ENCODE data around the gene B3GALT2. TPM values are rescaled to one million over a fixed set of nuclear protein-coding genes. Genes with fewer than 3 reads are reported as not detected.
A peak's percentile ranks its signal among the peaks of the same experiment; 100 is the strongest.

The B3GALT2 gene
- total and polyA plus RNA-seq, 10 of the 15 experiments (the other 5 are each of a cell fraction or from before 2014, with no cell fraction given) = 0.10 to 0.25 (median 0.14) TPM; not detected in 7

DNA sequence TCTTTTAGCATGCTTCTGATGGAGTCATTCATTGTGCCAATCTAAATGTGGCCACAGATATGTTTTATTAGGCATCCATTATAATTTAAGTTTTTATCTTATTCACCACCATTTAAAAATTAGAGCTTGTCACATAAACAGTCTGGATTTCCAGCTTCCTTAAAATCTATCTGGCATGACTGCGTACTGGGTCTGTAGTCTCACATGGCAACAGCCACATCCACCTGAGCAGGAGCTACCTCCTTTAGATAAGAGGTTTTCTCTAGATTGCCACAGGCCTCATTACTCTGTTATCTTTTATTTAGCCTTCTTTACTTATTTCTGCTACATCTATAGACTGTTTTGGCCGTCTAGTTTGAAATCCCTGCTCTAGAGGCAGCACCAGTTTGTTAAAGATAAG, 29.1 kb downstream of the B3GALT2 start:
- ChIA-PET POLR2A (no interaction called here), RAD21 (ENCODE audit: unreplicated experiment) (interaction anchor here (1.9 kb wide), 1 partner anchor 31 kb away, joined by 7 read pairs; no protein-coding TSS in a partner anchor), CTCF (interaction anchor here (0.8 to 1.8 kb wide), 3 partner anchors 26 to 684 kb away, joined by 3 to 5 read pairs (median 3); no protein-coding TSS in a partner anchor), SMC1A (ENCODE audit: uncharacterized antibody, unreplicated experiment) (interaction anchor here (0.9 to 1.8 kb wide), 2 partner anchors 20 to 26 kb away, joined by 4 read pairs; no protein-coding TSS in a partner anchor)
- Histone ChIP-seq H3K27me3 (replicated peaks in 1 of 2; ENCODE audit: control insufficient read depth in 2 of 2, insufficient read depth in 2 of 2, low read length in 1 of 2) (no peaks in the 10 kb centered on the region), H2AFZ (ENCODE audit: control insufficient read depth, low read depth, low read length) (no peak overlapping the region), H3K79me2 (ENCODE audit: control insufficient read depth, insufficient read depth, low read length) (no peaks in the 10 kb centered on the region), H3K4me2 (ENCODE audit: control insufficient read depth, insufficient read depth) (no peak overlapping the region), H3K9me3 (replicated peaks; ENCODE audit: control insufficient read depth, insufficient read depth, low read length) (no peaks in the 10 kb centered on the region), H3K36me3 (ENCODE audit: control insufficient read depth in 2 of 2, insufficient read depth in 2 of 2, low read length in 1 of 2) (peaks cover 0 to 4% of the 10 kb centered on the region in 2 experiments; a peak in 2 of 4 replicates), H3K27ac (ENCODE audit: control insufficient read depth, insufficient read depth) (no peak overlapping the region), H3K4me3 (no peak overlapping the region), H4K20me1 (ENCODE audit: control insufficient read depth, insufficient read depth) (no peaks in the 10 kb centered on the region), H3K9ac (ENCODE audit: control insufficient read depth, insufficient read depth, low read length) (no peak overlapping the region), H3K4me1 (ENCODE audit: control insufficient read depth, insufficient read depth, low read length) (no peaks in the 10 kb centered on the region)
- 96% methylated on average over 2 of the region's 2 CpGs for WGBS (ENCODE audit: insufficient coverage, insufficient replicate concordance, low lambda C conversion rate, missing lambda C conversion rate)
- TF ChIP-seq FOXM1 (IDR thresholded peaks at IDR 0.05; ENCODE audit: low read depth, low read length) (no peak), MAX (IDR thresholded peaks at IDR 0.05; ENCODE audit: low read depth, low read length) (no peak), IRF5 (IDR thresholded peaks at IDR 0.05; ENCODE audit: borderline replicate concordance) (no peak), POLR2A (IDR thresholded peaks at IDR 0.05; ENCODE audit: low read depth, low read length) (no peak)
- DNase-seq (ENCODE audit: low read depth, low spot score) = no peak
- ATAC-seq = no peak
- no TSS peak for BruUV-seq (replicated peaks)
- intact Hi-C loops (cut with micrococcal nuclease; ENCODE audit: unreplicated experiment) (no loop called here), in situ Hi-C loops (cut with MboI) (no loop called here)
- no peak for FAIRE-seq

- no peaks in the 10 kb centered on the region for H4K20me1 ChIP-seq (ENCODE audit: control insufficient read depth, insufficient read depth)
- no peaks in the 10 kb centered on the region for H3K27me3 ChIP-seq (replicated peaks in 1 of 2; ENCODE audit: control insufficient read depth in 2 of 2, insufficient read depth in 2 of 2, low read length in 1 of 2)
- no peak overlapping the region for H3K4me2 ChIP-seq (ENCODE audit: control insufficient read depth, insufficient read depth)
- H3K79me2 ChIP-seq (ENCODE audit: control insufficient read depth, insufficient read depth, low read length) = no peaks in the 10 kb centered on the region
- H3K27ac ChIP-seq (ENCODE audit: control insufficient read depth, insufficient read depth) = no peak overlapping the region
- ATAC-seq (no peak), DNase-seq (ENCODE audit: low read depth, low spot score) (no peak), FAIRE-seq (peak; percentile 57)
- H3K9me3 ChIP-seq (replicated peaks; ENCODE audit: control insufficient read depth, insufficient read depth, low read length) = no peaks in the 10 kb centered on the region
- CTCF ChIA-PET = interaction anchor here (1.1 to 1.8 kb wide), 2 partner anchors 27 to 684 kb away, joined by 3 to 5 read pairs; no protein-coding TSS in a partner anchor
- intact Hi-C loops (cut with micrococcal nuclease; ENCODE audit: unreplicated experiment) = no loop called here
- no peak overlapping the region for H3K4me3 ChIP-seq
- in situ Hi-C loops (cut with MboI) = no loop called here
- H3K36me3 ChIP-seq (ENCODE audit: control insufficient read depth in 2 of 2, insufficient read depth in 2 of 2, low read length in 1 of 2) = peaks cover 0 to 5% of the 10 kb centered on the region in 2 experiments; a peak in 2 of 4 replicates
- H2AFZ ChIP-seq (ENCODE audit: control insufficient read depth, low read depth, low read length) = no peak overlapping the region
- H3K4me1 ChIP-seq (ENCODE audit: control insufficient read depth, insufficient read depth, low read length) = no peaks in the 10 kb centered on the region
- POLR2A ChIA-PET = no interaction called here
- BruUV-seq (replicated peaks) = no TSS peak
- no peak overlapping the region for H3K9ac ChIP-seq (ENCODE audit: control insufficient read depth, insufficient read depth, low read length)
- RAD21 ChIA-PET (ENCODE audit: unreplicated experiment) = interaction anchor here (1.9 kb wide), 1 partner anchor 30 kb away, joined by 7 read pairs; no protein-coding TSS in a partner anchor
- WGBS (ENCODE audit: insufficient coverage, insufficient replicate concordance, low lambda C conversion rate, missing lambda C conversion rate) = 100% methylated on average over 3 of the region's 3 CpGs
- TF ChIP-seq BACH1 (IDR thresholded peaks at IDR 0.05; ENCODE audit: borderline replicate concordance) (no peak), IRF5 (IDR thresholded peaks at IDR 0.05; ENCODE audit: borderline replicate concordance) (no peak)
- SMC1A ChIA-PET (ENCODE audit: uncharacterized antibody, unreplicated experiment) = interaction anchor here (0.8 to 1.8 kb wide), 3 partner anchors 20 to 34 kb away, joined by 3 to 4 read pairs (median 4); no protein-coding TSS in a partner anchor
Observed at GRCh38 chr1:193156822-193157142, 29.6 kb downstream of the B3GALT2 start.

Measured in GM12878 (cell line).